Measurements from ENCODE around the gene ZNF827.
A peak's percentile ranks its signal among the peaks of the same experiment; 100 is the strongest.

Gene ZNF827

DNA sequence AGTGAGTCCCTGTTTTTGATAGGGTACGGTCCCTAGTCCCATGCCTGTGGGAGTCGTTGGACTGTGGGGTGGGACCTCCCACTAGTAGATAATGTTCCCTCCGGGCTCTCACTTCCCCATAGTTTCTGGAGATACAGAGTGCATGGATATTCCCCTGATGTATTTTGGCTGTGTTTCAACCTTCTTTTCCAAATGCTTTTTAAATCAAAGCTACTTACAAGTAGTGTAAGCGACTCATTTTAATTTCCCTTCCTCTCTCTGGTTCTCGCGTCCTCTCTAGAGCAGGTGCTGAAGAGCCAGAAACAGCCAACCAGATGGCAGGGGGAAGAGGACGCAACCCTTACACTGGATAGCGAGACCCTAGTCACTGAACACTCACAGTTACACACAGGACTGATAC is 79.2 kb downstream of the ZNF827 start:
- no peak for DNase-seq
- intact Hi-C loops (cut with DNase I; ENCODE audit: low total_unique reads): no loop called here
- no peaks in the 10 kb centered on the region for H3K27me3 ChIP-seq
- TF ChIP-seq, protein P1, sequence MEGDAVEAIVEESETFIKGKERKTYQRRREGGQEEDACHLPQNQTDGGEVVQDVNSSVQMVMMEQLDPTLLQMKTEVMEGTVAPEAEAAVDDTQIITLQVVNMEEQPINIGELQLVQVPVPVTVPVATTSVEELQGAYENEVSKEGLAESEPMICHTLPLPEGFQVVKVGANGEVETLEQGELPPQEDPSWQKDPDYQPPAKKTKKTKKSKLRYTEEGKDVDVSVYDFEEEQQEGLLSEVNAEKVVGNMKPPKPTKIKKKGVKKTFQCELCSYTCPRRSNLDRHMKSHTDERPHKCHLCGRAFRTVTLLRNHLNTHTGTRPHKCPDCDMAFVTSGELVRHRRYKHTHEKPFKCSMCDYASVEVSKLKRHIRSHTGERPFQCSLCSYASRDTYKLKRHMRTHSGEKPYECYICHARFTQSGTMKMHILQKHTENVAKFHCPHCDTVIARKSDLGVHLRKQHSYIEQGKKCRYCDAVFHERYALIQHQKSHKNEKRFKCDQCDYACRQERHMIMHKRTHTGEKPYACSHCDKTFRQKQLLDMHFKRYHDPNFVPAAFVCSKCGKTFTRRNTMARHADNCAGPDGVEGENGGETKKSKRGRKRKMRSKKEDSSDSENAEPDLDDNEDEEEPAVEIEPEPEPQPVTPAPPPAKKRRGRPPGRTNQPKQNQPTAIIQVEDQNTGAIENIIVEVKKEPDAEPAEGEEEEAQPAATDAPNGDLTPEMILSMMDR (IDR thresholded peaks at IDR 0.05): no peak
- H3K9me3 ChIP-seq: no peaks in the 10 kb centered on the region
- H3K27ac ChIP-seq: no peak overlapping the region
- peaks cover 0 to 27% (median 12%) of the 10 kb centered on the region in 4 donors for H3K4me1 ChIP-seq
- H3K4me3 ChIP-seq: no peak overlapping the region
- no peaks in the 10 kb centered on the region for H3K36me3 ChIP-seq

DNA sequence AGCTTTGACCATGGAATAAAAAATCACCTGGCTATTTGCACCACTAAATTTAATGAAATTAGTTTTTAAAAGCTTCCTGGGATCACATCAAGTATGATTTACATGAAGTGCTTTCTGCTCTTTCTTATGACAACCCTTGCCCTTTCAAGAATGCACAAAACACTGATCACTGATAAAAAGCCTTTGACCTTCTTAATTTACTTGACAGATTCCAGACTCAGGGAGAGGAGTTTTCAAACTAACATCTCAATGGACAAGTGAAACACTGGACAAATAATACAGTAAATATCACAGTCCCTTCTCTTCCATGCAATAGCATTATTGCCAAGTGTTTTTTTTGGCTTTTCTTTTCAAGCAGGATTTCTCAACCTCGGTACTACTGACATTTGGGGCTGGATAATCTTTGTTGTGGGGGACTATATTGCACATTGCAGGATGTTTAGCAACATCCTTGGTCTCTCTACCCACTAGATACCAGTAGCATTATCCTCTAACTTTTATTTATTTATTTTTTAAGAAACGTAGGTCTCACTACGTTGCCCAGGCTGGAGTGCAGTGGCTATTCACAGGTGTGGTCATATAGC is 86.3 kb downstream of the ZNF827 start:
- TF ChIP-seq, protein P1 (IDR thresholded peaks at IDR 0.05): no peak
- DNase-seq: no peak
- intact Hi-C loops (cut with DNase I; ENCODE audit: low total_unique reads): no loop called here
- peaks cover 0 to 20% (median 18%) of the 10 kb centered on the region in 4 donors for H3K4me1 ChIP-seq
- H3K9me3 ChIP-seq: no peaks in the 10 kb centered on the region
- H3K27me3 ChIP-seq: no peaks in the 10 kb centered on the region
- H3K36me3 ChIP-seq: peaks cover 0 to 16% (median 0%) of the 10 kb centered on the region in 3 donors
- H3K27ac ChIP-seq: peak overlapping the region in 1 of 2 donors; percentile 25
- no peak overlapping the region for H3K4me3 ChIP-seq

DNA sequence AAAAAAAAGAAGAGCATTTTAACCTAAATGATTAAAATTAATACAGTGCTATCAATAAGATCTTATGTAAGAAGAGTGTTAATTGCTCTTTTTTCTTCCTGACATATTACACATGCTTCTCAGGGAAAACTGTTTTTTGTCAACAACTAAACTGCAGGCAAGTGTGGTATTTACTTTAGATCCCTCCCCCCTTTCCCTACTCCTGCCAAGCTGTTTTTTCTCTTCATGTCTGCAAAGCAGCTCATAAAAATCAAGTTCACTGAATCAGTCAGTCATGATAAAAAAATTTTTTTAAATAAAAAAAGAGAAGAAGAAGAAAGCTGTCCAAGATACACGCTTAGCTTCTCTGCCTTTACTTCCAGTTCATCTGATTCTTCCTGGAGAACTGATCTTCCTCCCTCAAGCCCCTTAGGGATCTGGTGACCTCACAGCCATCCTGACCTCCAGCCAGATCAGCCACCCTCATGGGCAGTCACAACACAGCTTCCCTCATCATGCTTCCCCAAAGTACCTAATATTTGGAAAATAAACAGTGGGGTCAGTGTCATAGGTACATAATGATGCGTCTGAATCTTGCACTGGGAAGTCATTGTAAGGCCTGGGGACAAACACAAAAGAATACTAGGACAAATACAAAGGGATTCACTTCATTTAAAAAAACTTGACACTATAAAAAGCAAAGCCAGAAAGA is 87.0 kb downstream of the ZNF827 start:
- peaks cover 0 to 20% (median 18%) of the 10 kb centered on the region in 4 donors for H3K4me1 ChIP-seq
- TF ChIP-seq, protein P1 (IDR thresholded peaks at IDR 0.05): no peak
- H3K36me3 ChIP-seq: peaks cover 0 to 16% (median 0%) of the 10 kb centered on the region in 3 donors
- no peak overlapping the region for H3K27ac ChIP-seq
- no peak overlapping the region for H3K4me3 ChIP-seq
- no peaks in the 10 kb centered on the region for H3K9me3 ChIP-seq
- intact Hi-C loops (cut with DNase I; ENCODE audit: low total_unique reads): no loop called here
- DNase-seq: no peak
- no peaks in the 10 kb centered on the region for H3K27me3 ChIP-seq

DNA sequence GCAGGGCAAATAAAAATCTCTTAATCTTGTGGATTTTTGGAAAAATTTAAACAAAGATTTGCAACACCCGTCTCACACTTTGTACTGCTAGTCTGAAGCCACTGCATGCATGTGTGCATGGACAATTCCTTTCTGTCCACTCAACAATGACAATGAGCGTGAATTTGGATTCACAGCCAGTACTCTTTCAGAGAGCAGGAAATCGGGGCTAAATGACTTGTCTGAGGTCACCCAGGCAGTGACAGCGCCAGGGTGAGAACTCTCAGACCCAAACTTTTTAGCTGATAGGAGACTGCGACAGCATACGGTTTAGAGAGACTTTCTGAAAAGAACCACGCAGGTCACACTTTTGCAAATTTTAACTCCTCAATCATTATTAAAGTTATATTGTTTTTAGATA is 90.9 kb downstream of the ZNF827 start:
- intact Hi-C loops (cut with DNase I; ENCODE audit: low total_unique reads): no loop called here
- Histone ChIP-seq H3K27me3 (no peaks in the 10 kb centered on the region), H3K27ac (no peak overlapping the region), H3K36me3 (peaks cover 5 to 29% (median 7%) of the 10 kb centered on the region in 3 donors), H3K9me3 (no peaks in the 10 kb centered on the region), H3K4me3 (no peak overlapping the region), H3K4me1 (peaks cover 0 to 18% (median 15%) of the 10 kb centered on the region in 4 donors)
- TF ChIP-seq, protein P1 (IDR thresholded peaks at IDR 0.05): no peak
- DNase-seq: no peak

DNA sequence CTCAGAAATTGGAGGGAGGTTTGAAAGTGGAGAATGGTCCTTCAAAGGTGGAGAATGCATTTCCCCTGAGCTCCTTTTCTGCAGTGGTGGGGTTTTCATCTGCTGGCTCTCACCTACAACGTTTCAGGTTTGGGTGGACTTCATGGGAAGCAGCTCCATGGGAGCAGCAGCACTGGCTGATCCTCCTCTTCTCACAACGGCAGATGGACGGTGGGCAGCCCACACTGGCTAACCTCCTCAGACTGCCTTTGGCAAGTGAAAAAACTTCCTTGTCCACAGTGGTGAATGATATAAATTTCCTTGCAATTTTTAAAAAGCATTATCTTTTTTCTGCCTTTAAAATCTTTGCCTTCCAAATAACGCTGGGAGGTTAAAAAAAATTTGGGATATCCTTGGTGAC is 93.5 kb downstream of the ZNF827 start:
- peaks cover 5 to 29% (median 7%) of the 10 kb centered on the region in 3 donors for H3K36me3 ChIP-seq
- H3K9me3 ChIP-seq: no peaks in the 10 kb centered on the region
- H3K4me1 ChIP-seq: no peaks in the 10 kb centered on the region
- no peak overlapping the region for H3K4me3 ChIP-seq
- no peak overlapping the region for H3K27ac ChIP-seq
- TF ChIP-seq, protein P1 (IDR thresholded peaks at IDR 0.05): no peak
- no peaks in the 10 kb centered on the region for H3K27me3 ChIP-seq
- no peak for DNase-seq
- intact Hi-C loops (cut with DNase I; ENCODE audit: low total_unique reads): no loop called here
